Measurements from ENCODE around the gene ECHDC1. TPM values are rescaled to one million over a fixed set of nuclear protein-coding genes. Genes with fewer than 3 reads are reported as not detected.

The ECHDC1 gene
- total and polyA plus RNA-seq, 4 donors, result 28.8 to 66.2 (median 50.8) TPM

- no peaks in the 10 kb centered on the region for H3K4me1 ChIP-seq (ENCODE audit: control insufficient read depth in 4 of 4, insufficient read depth in 4 of 4, low read length in 3 of 4)
- no peak overlapping the region for H3K4me3 ChIP-seq (ENCODE audit: low read depth in 1 of 3, low read length in 3 of 3)
- no peak overlapping the region for H3K9ac ChIP-seq (ENCODE audit: low read depth in 1 of 2, low read length in 2 of 2)
- no peaks in the 10 kb centered on the region for H3K27me3 ChIP-seq (ENCODE audit: control insufficient read depth in 4 of 4, insufficient read depth in 4 of 4, low read length in 3 of 4)
- DNase-seq (ENCODE audit: low spot score), result no peak
- H3K27ac ChIP-seq (ENCODE audit: low read depth in 1 of 2, low read length in 2 of 2), result no peak overlapping the region
- TF ChIP-seq MAX (IDR thresholded peaks at IDR 0.05) (no peak), REST (IDR thresholded peaks at IDR 0.05) (no peak), HNF4G (IDR thresholded peaks at IDR 0.05) (no peak), NR2F2 (IDR thresholded peaks at IDR 0.05) (no peak), CTCF (IDR thresholded peaks at IDR 0.05; ENCODE audit: low read depth, low read length, missing input control) (no peak), ATF3 (IDR thresholded peaks at IDR 0.05) (no peak), ZBTB33 (IDR thresholded peaks at IDR 0.05) (no peak), FOXA2 (IDR thresholded peaks at IDR 0.05) (no peak), YY1 (IDR thresholded peaks at IDR 0.05) (no peak), SP1 (IDR thresholded peaks at IDR 0.05) (no peak), JUND (IDR thresholded peaks at IDR 0.05) (no peak), TAF1 (conservative IDR thresholded peaks at IDR 0.05) (no peak), HNF4A (conservative IDR thresholded peaks at IDR 0.05) (no peak), RAD21 (IDR thresholded peaks at IDR 0.05) (no peak), RXRA (IDR thresholded peaks at IDR 0.05) (no peak), GABPA (IDR thresholded peaks at IDR 0.05 in 1 of 2, conservative IDR thresholded peaks at IDR 0.05 in 1 of 2) (no peak), FOXA1 (IDR thresholded peaks at IDR 0.05) (no peak), EGR1 (IDR thresholded peaks at IDR 0.05; ENCODE audit: low read depth in 2 of 2) (no peak)
- H3K36me3 ChIP-seq (ENCODE audit: control insufficient read depth in 4 of 4, insufficient read depth in 3 of 4, low read depth in 1 of 4, low read length in 3 of 4), result no peaks in the 10 kb centered on the region
- H3K9me3 ChIP-seq (ENCODE audit: control insufficient read depth in 4 of 4, low read length in 3 of 4), result no peaks in the 10 kb centered on the region
- WGBS, result 86% methylated on average over 1 of the region's 1 CpG
Observed at GRCh38 chr6:127383988-127384387, 40.6 kb upstream of the ECHDC1 start.
